Limb (tissue), 2 donors: ENCODE data around the gene EGFL8.

Source experiments
- DNase-seq, 2 donors: peaks; one replicate each; pipeline ENCODE4 v3.0.0-alpha.2; 2016; ENCODE audit errors: extremely low spot score in 2 of 2

The EGFL8 gene

DNA sequence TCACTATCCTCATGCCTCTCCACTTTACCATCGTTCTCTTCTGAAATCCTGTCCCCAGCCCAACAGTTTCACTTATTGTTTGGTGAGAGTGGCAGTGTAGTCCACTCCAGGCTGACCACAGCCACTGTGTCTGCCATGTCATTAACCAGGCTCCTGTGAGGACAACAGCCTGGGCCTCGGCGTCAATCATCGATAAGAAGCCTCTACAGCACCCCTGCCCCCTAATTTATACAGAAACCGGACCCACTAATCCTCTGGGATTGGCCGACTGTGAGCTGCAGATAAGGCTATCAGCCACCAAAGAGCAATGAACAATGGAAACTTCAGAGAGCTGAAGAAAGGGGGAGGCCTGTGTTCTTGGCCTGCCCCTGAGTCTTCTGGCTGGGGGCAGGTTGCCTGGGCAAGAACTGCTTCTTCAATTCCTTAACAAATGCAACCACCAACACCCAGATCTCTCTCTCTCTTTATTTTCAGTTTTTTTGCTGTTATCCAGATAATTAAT lies 3.4 kb downstream of the EGFL8 start:
- DNase-seq = no peak

DNA sequence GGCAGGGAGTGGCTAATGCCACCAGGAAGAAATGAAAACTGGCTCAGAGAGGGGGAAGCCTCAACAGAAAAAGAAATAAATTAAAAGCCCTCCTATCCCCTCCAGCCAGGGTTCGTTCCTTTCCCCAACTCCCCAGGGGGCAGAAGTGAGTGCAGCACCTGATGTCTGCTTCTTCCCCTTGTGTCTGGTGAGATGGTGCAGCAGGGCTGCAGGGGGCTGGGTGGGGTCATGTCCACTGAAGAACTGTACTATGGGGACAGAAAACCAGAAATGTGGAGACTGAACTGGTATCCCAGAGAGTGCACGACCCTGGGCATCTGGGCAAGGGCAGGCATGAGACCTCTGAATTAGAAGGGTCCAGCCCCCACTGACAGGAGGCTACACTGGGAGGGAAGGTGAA lies 4.0 kb downstream of the EGFL8 start:
- no peak for DNase-seq

DNA sequence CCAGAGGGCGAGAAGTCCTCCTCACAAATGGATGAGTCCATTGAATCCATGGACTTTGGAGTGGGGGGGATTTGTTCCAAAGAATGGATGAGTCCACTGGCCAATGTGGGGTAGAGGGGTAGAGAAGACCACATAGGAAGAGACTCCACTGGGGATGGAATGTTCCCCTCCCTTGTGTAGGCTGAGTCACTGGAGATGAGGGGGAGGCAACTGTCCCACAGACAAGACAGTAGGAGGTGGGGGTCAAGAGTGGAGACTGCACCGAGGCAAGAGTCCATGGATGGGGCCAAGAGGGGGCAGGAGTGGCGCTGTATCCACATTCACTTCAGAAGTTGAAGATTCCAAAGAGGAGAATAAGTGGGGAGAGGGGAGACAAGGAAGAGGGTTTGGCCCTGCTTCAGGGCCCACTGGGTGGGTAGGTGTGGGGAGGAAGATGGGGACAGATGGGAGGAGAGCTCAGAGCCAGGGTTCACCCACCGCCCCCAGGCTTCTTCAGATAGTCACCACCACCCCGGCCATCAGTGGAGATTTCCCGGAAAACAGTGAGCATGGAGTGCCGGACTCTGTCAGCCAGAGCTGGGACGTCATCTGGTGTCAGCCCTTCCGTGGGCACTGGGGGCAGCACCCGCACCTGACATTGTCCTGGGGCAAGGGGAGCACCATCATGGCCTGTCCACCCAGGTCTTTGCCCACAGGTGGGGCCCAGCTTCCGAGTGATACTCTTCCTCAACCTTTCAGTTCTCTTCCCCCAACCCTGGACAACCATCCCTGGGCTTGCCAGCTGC lies 4.6 kb downstream of the EGFL8 start:
- DNase-seq = no peak

DNA sequence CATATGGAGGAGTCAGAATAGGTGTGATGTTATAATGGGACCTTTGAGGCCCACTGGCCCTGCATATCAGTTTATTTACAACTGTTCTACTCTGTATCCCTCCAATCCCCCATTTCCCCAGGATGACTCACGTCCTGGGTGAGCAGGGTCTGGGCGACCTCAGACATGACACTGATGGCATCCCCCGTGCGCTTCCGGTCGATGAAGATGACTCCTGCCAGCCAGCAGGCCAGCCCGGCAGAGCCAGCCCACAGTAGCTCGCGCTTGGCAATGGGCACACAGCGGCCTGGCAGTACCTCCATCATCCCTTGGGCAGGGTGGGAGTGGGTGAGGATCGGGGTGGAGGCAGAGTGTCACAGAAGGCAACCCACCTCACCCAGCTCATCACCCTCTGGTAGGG lies 5.9 kb downstream of the EGFL8 start:
- no peak for DNase-seq

DNA sequence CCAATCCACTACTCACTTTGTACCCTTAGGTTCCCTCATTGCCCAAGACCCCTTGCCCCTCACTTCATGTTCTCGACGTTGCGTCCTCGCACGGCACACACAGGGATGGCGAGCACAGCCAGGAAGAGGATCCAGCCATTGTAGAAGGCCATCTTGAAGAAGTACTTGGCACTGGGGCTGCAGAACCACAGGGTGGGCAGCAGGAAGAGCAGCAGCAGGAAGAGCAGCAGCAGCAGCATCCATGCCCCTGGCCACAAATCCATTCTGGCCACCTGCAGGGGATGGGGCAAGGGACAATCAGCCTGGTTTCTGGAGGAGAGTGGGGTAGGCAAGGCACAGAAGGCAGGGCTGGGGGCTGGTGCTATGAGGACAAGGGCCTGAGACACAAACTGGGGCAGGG lies 6.8 kb downstream of the EGFL8 start:
- no peak for DNase-seq

DNA sequence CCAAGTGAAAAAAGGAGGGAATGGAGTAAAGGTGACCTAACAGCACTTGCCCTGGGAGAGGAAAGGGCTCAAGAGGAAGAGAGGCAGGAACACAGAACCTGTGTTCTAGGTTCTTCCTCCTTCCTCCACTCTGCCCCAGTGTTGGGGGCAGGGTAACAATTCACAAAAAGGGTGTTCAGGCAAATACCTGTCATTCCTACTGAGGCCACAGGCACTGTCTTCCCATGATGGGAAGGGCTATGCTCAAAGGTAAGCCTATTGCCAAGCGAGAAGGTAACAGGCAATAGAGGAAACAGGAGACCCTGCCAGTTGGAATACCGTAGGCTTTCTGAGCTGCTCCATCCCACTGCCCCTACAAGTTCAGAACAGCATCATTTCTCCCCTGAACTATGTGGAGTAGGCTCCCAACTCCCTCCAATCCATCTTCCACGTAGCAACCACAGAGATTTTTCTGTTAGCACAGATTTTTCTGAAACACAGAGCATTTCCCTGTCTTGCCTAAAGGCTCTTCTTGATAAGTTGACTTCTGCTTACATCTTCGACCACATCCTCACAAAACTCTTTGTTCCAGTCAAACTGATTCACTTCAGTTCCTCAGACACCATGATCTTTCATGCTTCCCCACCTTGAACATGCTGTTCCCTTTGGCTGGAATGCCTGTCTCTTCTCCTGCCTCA lies 8.8 kb downstream of the EGFL8 start:
- no peak for DNase-seq

DNA sequence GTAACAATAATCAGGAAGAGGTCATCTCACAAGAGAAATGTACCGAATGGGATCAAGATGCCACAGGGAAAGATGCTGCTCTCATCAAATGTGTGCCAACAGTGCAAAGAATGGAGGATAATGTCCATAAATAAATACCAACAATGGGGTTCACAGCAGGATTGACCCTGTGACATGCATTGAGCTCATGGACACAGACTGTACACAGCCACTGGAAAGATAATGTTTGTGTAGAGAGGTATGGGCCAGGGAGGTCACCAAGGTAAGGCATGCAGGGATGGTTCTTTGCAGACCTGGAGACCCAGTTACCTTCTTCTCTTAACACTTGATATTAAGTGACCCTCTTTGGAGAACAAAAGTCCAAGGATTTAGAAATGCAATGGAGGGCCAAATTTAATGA lies 10.0 kb downstream of the EGFL8 start:
- no peak for DNase-seq

DNA sequence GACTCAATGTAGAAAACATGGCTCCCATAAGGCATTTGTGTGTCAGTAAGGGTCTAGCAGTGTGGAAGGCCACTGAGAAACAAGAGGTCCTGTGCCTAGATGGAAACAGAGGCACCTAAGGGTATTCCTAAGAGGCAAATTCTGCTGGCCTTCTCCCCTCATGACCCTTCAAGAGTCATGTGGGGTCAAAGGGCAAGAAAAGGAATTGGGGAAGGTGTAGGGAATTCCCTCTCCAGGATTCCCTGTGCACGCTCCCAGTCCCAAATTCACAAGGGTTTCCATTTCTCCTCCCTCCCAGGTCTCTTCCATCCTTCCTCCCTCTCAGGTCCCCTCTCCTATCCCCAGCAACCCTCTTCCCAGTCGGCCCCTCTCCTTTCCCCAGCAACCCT lies 10.9 kb downstream of the EGFL8 start:
- no peak for DNase-seq

DNA sequence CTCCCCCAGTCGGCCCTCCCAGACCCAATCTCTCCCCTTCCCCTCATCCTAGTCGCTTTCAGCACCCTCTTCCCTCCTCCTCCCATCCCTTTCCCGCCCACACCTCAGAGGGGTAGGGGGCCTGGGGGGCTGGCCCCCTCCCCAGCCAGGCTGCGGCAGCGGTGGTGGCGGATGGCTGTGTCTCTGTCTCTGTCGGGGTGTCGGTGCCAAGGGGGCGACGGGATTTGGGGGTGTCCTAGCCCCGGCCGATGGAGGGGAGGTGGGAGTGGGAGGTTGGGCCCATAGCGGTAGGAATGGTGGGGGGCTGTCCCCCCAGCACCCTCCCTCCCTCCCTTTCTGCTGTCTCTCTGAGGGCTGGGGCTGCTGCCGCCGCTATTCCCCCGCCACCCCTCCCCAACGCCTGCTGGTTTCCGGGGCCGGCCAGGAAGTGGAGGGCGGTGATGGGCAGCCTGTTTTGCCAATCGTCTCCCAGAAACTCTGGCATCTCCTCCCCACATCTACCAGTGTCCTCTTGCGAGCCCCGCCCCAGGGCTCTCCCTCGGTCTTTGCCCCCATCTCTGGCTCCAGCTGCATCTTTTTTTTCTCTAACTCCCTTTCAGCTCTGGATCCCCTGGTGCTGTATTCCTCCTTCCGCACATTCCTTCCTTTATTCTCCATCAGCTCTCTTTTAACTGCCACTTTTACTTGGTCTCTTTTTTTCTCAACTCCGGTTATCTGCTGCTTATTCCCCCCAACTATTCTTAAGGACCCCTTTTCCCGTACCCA lies 11.5 kb downstream of the EGFL8 start, which contains the start of gene AGPAT1:
Gene AGPAT1, minus strand, starts transcription at position 374 of the 765 bp plus-strand sequence. CDS start 4,588 bp downstream, outside the sequence.
- peak; percentile 95 to 99 for DNase-seq

DNA sequence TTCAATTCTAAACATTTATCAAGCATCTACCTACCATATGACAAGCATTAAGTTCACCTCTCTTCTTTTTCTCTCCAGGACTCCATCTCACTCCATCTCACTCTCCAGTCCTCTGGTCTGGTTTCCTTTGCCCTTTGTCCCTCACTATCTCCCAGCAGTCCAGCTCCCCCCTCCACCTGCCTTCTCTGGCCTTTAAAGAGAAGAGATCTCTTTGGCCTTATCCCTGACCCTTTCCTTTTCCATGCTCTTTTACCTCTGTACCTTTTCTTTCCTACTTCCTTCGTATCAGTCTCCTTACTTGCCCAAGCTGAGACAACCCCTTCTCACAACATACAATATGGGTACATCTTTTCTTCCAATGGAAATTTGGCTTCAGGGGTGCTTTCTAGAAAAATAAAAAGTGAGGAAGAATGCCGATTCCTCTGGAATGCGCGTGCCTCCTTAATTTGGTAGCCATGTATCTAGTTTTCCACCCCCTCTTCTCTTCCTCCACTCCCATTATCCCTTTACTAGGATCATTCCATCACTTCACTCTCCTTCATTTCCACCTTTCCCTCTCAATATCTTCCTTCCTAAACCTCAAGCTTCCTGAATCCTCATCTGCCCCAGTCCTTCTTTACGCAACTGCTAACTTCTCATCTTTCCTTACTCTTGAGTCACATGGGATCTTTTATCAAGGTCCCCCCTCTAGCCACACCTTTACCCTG lies 12.2 kb downstream of the EGFL8 start:
- DNase-seq = peak in 1 of 2 donors; percentile 23

DNA sequence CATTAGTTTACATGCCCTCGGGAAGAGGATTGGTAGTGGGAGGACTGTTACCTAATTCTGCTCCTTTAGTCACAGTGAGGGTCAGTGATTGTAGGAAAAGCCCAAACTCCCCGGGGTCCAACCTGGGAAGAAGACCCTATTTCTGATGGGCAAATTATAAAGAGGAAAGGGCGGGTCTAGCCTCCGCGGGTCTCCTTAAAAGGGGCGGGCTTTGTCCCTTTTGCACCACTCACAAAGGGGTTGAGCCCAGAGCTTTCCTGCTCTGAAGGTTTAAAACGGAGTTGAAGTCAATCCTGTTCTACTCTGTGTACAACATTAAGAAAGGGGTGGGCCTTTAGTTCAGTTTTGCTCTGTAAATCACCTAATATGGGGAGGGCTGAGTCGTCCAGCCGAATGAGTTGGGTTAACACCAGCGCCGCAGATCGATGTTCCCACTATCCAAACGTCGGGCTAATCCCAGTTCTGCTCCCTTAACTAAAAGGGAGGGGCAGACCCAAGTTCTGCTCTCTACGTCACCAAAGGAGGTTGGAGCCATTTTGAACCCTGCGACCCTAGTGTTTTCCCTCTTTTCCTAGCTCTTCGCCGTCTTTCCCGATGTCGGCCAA lies 12.9 kb downstream of the EGFL8 start:
- peak in 1 of 2 donors; percentile 71 for DNase-seq

DNA sequence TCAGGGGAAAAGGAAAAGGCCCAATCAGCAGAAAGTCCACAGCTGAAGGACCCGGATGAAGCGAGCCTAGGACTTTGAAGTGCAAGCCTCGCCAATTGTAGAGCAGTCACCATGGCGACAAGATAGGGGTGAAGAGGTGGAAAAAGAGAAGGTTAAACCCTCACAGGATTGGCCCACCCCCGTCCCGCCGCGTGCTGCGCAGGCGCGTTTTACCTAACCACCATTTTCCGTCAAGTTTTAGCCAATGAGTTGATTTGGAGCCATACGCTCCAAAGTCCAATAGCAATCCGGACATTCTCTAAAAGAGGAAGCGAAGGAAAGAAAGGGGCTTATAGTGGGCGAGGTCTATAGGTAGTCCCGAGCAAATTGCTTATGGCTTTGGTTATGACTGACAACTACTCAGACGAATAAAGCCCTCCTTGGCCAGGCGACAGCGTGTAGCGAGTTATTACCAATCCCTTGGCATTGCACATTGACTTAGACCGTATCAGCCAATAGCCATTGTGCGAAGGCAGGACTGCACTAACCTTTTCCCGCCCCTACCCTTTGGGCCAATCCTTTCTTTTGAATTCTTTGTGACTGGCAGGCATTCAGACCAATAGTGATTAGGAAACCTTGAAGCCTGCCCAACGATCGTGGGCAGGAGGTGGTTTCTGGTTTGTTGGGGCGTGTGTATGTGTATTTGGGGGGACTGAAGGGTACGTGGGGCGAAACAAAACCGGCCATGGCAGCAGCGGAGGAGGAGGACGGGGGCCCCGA lies 13.6 kb downstream of the EGFL8 start, which contains the start of gene RNF5:
Gene RNF5, plus strand, starts transcription at position 618 of the 759 bp plus-strand sequence. Its CDS starts 107 bp downstream, at position 725.
- DNase-seq = peak; percentile 97 to 100

DNA sequence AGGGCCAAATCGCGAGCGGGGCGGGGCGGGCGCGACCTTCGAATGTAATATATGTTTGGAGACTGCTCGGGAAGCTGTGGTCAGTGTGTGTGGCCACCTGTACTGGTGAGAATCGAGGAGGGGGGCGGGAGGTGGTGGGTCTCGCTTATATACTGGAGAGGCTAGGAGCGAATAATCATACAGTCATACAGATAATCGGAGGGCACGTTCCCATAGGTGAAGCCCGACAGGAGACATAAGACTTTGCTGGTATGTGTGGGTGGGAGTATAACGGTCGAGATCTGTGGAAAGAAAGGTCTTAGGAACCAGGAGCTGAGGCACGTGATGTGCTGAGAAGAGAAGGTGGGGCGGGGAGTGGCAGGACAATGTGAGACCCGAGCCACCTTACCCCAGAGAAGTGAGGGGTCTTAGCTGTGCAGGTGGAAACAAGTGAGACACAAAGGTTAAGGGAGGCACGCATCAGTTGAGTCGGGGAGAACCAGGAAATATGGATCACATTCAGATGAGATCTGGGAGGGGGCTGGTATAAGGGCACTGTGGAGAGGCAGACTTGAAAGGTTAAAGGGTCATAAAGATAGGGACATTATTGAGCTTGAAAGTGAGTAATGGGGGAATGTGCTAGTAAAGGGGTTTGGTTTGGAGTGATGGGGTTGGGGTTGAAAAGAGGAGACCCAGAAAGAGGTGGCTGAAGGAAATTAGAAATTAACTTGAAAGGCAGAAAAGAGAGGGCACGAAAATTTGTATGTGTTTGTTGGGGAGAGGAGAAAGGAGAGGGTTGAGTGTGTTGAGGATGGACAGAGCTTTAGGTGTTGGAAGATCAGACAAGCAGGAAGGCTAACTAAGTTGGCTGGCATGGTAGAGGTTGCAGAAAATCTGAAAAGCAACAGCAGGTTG lies 14.4 kb downstream of the EGFL8 start:
- DNase-seq = no peak

DNA sequence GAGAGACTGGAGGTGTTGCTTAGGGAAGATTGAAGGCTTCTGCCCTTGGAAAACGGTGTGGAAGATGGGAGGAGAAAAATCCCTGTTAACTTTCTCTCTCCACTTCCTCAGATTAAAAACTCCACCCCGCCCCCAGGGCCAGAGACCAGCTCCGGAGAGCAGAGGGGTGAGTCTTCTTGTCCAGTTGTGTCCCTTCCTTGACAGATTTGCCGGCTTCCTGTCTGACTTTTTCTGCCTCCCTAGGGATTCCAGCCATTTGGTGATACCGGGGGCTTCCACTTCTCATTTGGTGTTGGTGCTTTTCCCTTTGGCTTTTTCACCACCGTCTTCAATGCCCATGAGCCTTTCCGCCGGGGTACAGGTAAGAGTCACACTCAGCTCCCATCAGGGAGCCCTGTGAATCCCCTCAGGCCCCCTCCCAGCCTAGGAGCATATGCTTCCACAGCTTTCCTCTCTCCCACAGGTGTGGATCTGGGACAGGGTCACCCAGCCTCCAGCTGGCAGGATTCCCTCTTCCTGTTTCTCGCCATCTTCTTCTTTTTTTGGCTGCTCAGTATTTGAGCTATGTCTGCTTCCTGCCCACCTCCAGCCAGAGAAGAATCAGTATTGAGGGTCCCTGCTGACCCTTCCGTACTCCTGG lies 15.5 kb downstream of the EGFL8 start:
- DNase-seq = no peak

DNA sequence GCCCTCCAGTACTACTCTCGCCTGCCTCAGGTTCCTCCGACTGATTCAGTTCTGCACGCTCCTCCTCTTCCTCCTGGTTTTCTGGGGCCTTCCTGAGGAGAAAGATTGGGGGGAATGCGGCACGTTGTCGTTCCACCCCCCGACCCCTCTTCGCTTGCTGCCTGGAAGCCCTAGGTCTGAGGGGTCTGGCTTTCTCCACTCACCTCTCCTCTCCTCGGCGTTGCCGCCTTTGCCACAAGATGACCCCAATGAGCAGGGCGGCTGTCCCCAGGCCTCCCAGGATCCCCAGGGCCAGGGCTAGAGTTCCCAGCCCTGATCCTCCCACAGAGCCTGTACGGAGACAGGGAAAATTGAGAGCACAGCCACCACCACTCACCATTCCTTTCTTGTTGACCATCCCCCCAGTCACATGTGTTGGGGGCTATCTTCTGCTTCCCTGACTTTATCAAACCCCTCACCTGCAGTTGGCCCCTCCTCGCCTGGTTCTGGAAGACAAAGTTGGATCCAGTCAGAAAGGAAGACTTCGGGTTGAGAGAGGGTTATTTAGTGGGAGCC lies 16.8 kb downstream of the EGFL8 start:
- DNase-seq = peak in 1 of 2 donors; percentile 23

DNA sequence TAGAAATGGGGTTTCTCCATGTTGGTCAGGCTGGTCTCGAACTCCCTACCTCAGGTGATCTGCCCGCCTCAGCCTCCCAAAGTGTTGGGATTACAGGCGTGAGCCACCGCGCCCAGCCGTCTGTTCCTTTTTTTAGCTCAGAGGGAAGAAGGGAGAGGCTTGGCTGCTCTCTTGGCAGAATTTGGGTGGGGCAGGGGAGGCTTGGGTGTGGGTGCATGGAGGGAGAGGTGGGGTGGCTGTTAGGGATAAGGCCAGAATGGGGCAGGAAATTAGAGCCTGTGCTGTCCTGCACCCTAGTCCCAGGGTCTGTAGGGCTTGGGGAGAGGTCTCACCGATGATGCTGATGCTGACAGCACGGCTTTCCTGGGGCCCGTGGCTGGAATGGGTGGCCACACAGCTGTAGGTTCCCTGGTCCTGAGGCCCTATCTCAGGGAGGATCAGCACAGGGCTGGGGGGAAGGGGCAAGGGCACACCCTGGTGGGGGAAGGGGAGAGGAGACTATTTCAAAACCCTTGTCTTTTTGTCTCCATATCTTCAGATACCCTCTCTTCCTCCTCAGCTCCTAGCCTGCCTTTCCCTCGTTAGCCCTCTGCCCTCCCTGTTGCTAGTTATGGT lies 17.6 kb downstream of the EGFL8 start:
- peak in 1 of 2 donors; percentile 21 for DNase-seq

DNA sequence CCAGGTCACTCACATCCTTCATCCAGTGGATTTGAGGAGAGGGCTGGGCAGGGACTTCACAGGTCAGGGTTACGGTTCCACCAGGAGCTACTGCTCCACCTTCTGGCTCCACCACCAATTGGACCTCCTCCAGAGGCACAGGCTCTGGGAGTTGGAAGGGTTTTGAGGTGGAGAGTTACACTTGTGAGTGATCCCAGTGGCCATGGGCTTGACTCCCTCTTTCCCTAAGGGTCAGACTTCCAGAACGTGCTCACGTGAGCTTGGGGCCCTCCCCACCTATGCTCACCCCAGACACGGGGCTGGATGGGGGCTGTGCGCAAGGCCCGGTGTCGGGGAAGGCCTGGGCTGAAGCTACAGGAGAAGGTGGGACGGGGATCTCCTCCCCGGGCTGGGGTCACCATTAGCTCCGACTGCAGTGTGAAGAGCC lies 18.2 kb downstream of the EGFL8 start:
- peak in 1 of 2 donors; percentile 19 for DNase-seq

DNA sequence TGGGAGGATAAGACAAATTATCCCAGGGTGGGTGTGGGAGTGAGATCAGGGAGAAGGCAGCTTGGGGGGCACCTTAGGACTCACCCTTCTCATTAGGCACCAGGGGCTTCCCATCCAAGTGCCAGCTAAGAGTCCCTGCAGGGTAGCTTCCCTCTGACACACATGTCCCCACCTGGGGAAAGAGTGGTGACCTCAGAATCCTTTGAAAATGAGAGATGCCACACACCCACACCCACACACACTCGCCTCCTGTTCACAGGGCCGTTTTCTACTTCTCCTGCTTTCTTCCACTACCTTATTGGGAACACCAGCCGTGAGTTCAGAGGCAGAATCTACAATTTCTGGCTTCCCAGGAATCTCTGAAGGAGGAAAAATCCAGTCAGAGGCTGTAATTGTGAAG lies 18.6 kb downstream of the EGFL8 start:
- DNase-seq = no peak
